Measurements from ENCODE around the gene RGS5.

Gene RGS5

GRCh38 chr1:163145435-163145834 is 57.3 kb downstream of the RGS5 start:
- no peak for DNase-seq (ENCODE audit: low read depth, low spot score)

- no peak for DNase-seq (ENCODE audit: low read depth, low spot score)
Observed at GRCh38 chr1:163144418-163144817, 58.3 kb downstream of the RGS5 start.

- DNase-seq (ENCODE audit: low read depth, low spot score) = no peak
Observed at GRCh38 chr1:163142152-163142551, 60.6 kb downstream of the RGS5 start.

- DNase-seq (ENCODE audit: low read depth, low spot score) = no peak
Observed at GRCh38 chr1:163141556-163141955, 61.2 kb downstream of the RGS5 start.

GRCh38 chr1:163137556-163138265 is 65.0 kb downstream of the RGS5 start:
- no peak for DNase-seq (ENCODE audit: low read depth, low spot score)

- no peak for DNase-seq (ENCODE audit: low read depth, low spot score)
Observed at GRCh38 chr1:163131981-163132380, 70.7 kb downstream of the RGS5 start.

- DNase-seq (ENCODE audit: low read depth, low spot score) = no peak
Observed at GRCh38 chr1:163130225-163130856, 72.4 kb downstream of the RGS5 start.

GRCh38 chr1:163128282-163128681 is 74.4 kb downstream of the RGS5 start:
- no peak for DNase-seq (ENCODE audit: low read depth, low spot score)

- no peak for DNase-seq (ENCODE audit: low read depth, low spot score)
Observed at GRCh38 chr1:163124812-163125211, 77.9 kb downstream of the RGS5 start.

- DNase-seq (ENCODE audit: low read depth, low spot score) = no peak
Observed at GRCh38 chr1:163120372-163120771, 82.3 kb downstream of the RGS5 start.

GRCh38 chr1:163119707-163120106 is 83.0 kb downstream of the RGS5 start:
- no peak for DNase-seq (ENCODE audit: low read depth, low spot score)

- DNase-seq (ENCODE audit: low read depth, low spot score) = no peak
Observed at GRCh38 chr1:163115887-163116286, 86.8 kb downstream of the RGS5 start.

GRCh38 chr1:163107655-163108054 is 95.1 kb downstream of the RGS5 start:
- no peak for DNase-seq (ENCODE audit: low read depth, low spot score)

- DNase-seq (ENCODE audit: low read depth, low spot score) = no peak
Observed at GRCh38 chr1:163106364-163106987, 96.2 kb downstream of the RGS5 start.

GRCh38 chr1:163104385-163105099 is 98.2 kb downstream of the RGS5 start:
- no peak for DNase-seq (ENCODE audit: low read depth, low spot score)

- no peak for DNase-seq (ENCODE audit: low read depth, low spot score)
Observed at GRCh38 chr1:163102590-163102989, 100.1 kb downstream of the RGS5 start.

GRCh38 chr1:163095213-163095612 is 107.5 kb downstream of the RGS5 start:
- no peak for DNase-seq (ENCODE audit: low read depth, low spot score)

GRCh38 chr1:163094589-163094988 is 108.1 kb downstream of the RGS5 start:
- no peak for DNase-seq (ENCODE audit: low read depth, low spot score)

GRCh38 chr1:163094182-163094581 is 108.5 kb downstream of the RGS5 start:
- no peak for DNase-seq (ENCODE audit: low read depth, low spot score)

GRCh38 chr1:163093579-163093978 is 109.1 kb downstream of the RGS5 start:
- DNase-seq (ENCODE audit: low read depth, low spot score) = no peak

GRCh38 chr1:163093169-163093568 is 109.5 kb downstream of the RGS5 start:
- DNase-seq (ENCODE audit: low read depth, low spot score) = no peak

Data from brain pericyte (primary cell).